Body of pancreas (tissue), 4 donors: ENCODE results near the gene COL4A2.

ENCODE experiments used
- CTCF ChIP-seq, 7 experiments: fragments of 450-650 bp in 4 of 7; fragments of 200-600 bp in 3 of 7; sonication (generic) in 3 of 7; IDR thresholded peaks; one replicate each; pipeline ENCODE4 v1.5.1; 2016 to 2019; ENCODE audit warnings: antibody characterized with exemption in 7 of 7
- POLR2A ChIP-seq, 3 donors: fragments of 450-650 bp; IDR thresholded peaks; one replicate each; pipeline ENCODE4 v1.6.1; 2016; ENCODE audit warnings: antibody characterized with exemption in 3 of 3, mild to moderate bottlenecking in 2 of 3

- TF ChIP-seq CTCF (IDR thresholded peaks at IDR 0.05) (no peak), POLR2A (IDR thresholded peaks at IDR 0.05) (no peak)
Measured at GRCh38 chr13:110486061-110486715, 179.1 kb downstream of the COL4A2 start.
